GM10248 (cell line): ENCODE results near the gene IFNA2.
A peak's percentile ranks its signal among the peaks of the same experiment; 100 is the strongest.

Source experiments
- CTCF ChIA-PET: fragments of 300-600 bp; sonication (Branson Sonifier 250); formaldehyde crosslinking; extraction: SDS; loops from one replicate; lab custom pipeline; 2021; ENCODE audit warnings: antibody characterized with exemption; lab: Yijun Ruan, JAX
- POLR2A ChIA-PET: fragments of 350-650 bp; sonication (Branson Sonifier 250); formaldehyde crosslinking; extraction: SDS; loops from one replicate; lab custom pipeline; 2020; ENCODE audit warnings: antibody characterized with exemption; lab: Yijun Ruan, JAX
- DNase-seq: peaks from one replicate; pipeline ENCODE4 v3.0.0; 2012; ENCODE audit errors: extremely low spot score
- CTCF ChIP-seq: IDR thresholded peaks from 2 replicates; pipeline ENCODE4 v1.5.1; 2012; ENCODE audit warnings: mild to moderate bottlenecking, low read depth; ENCODE audit errors: extremely low read depth, missing control alignments, control extremely low read depth

The IFNA2 gene

DNA sequence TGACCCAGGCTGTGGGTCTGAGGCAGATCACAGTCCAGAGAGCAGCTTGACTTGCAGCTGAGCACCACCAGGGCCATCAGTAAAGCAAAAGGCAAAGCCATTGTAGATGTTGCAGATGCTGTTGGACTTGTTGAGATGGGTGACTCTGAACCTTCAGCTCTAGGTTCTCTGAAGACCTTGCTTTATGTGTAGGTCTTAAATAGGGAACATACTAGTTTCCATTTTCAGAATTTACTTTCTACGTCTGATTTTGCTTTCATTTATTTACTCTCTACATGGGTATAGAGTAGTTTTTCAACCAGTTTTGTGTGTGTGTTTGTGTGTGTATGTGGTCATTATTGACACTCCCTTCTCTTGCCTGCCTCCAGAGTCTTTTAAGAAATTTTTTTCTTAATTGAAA, 34.4 kb downstream of the IFNA2 start, which contains the start of gene IFNA6:
TSS of gene IFNA6 (minus strand) at position 101 of the 400 bp plus-strand sequence. CDS start at position 101, 0 bp downstream.
- DNase-seq: no peak
- ChIA-PET CTCF (interaction anchor here (0.8 to 2.2 kb wide), 4 partner anchors 12 to 45 kb away, joined by 3 to 11 read pairs (median 4); no protein-coding TSS in a partner anchor), POLR2A (no interaction called here)
- TF ChIP-seq CTCF: no peak

DNA sequence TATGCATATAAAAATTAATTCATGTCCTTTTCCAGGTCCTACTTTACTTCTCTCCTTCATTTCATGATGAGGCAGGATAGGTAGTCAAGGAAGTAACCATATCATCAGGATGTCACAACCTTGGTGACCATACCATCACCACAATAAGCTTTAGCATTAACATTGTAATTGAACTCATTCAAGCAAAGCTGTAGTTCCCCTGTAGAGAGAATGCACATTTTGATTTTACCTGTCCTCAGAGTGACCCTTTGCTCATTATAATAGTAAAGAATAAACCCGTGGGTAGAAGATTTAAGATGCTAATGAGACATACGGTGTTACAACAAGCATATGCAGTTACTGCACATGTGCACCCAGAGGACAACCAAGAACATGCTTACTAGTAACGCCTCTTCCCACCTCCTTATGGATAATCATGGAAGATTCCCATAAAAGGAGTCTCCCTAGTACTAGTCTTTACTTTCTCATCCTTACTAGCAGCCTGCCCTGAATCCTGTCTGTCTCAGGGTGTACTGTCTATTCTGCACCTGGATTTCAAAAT, 36.7 kb downstream of the IFNA2 start:
- TF ChIP-seq CTCF: no peak
- DNase-seq: no peak
- POLR2A ChIA-PET: no interaction called here
- CTCF ChIA-PET: interaction anchor here (1.1 to 1.2 kb wide), 3 partner anchors 14 to 48 kb away, joined by 4 read pairs; partner anchors contain the start of gene KLHL9

GRCh38 chr9:21340735-21341134, 44.5 kb downstream of the IFNA2 start:
- no peak for TF ChIP-seq CTCF
- POLR2A ChIA-PET: no interaction called here
- no peak for DNase-seq
- CTCF ChIA-PET: interaction anchor here (0.9 to 2.3 kb wide), 10 partner anchors 9 to 55 kb away, joined by 3 to 8 read pairs (median 4); no protein-coding TSS in a partner anchor

DNA sequence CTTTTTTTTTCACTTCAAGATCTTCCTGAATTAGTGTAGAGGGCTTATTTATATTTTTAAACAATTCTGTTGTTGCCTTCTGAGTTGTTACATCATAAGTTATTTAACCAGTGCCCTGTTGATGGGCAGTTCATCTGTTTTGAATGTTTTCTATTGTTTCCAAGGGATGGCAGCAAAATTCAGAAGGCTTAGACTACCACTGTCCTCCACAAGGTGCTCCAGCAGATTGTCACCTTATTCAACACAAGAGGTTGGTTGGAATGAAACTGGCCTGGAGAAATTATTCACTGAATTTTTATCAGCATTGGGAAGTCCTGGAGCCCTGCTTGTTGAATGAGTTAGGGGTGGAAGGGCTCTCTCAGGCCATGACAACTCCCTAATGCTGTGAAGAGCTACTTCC, 48.7 kb downstream of the IFNA2 start:
- POLR2A ChIA-PET: no interaction called here
- no peak for DNase-seq

GRCh38 chr9:21334701-21335632, 50.2 kb downstream of the IFNA2 start, which contains the start of gene KLHL9:
Gene KLHL9, minus strand, starts transcription at chr9:21335404. Its CDS starts 545 bp downstream, at chr9:21334859.
- peak; percentile 93 for DNase-seq
- POLR2A ChIA-PET: no interaction called here
- TF ChIP-seq CTCF: no peak
- CTCF ChIA-PET: interaction anchor here (0.8 to 3.2 kb wide), 13 partner anchors 9 to 223 kb away, joined by 3 to 27 read pairs (median 4); no protein-coding TSS in a partner anchor

More for the DNA sequence above, 48.7 kb downstream of the IFNA2 start:
- no peak for TF ChIP-seq CTCF
- CTCF ChIA-PET: interaction anchor here (0.8 to 1.3 kb wide), 4 partner anchors 20 to 153 kb away, joined by 3 to 7 read pairs (median 4); no protein-coding TSS in a partner anchor
